Measurements from ENCODE around the gene HMX1. TPM values are rescaled to one million over a fixed set of nuclear protein-coding genes. Genes with fewer than 3 reads are reported as not detected.

HMX1 gene
- total and polyA plus RNA-seq, 2 donors from 2014 or later: not detected

GRCh38 chr4:8919651-8920288 is 48.1 kb upstream of the HMX1 start:
- intact Hi-C loops (cut with DNase I): no loop called here
- peak in 2 of 5 donors; percentile 13 to 64 for DNase-seq

GRCh38 chr4:8917868-8918783 is 46.5 kb upstream of the HMX1 start:
- Histone ChIP-seq H3K4me3 (ENCODE audit: low read length in 3 of 3) (no peak overlapping the region), H3K4me1 (ENCODE audit: control insufficient read depth in 2 of 3, insufficient read depth in 2 of 3, low read depth in 1 of 3, low read length in 3 of 3) (no peaks in the 10 kb centered on the region), H3K27ac (ENCODE audit: low read depth in 2 of 2, low read length in 2 of 2) (no peak overlapping the region), H3K27me3 (ENCODE audit: control insufficient read depth, insufficient read depth, low read length) (peaks cover 3% of the 10 kb centered on the region), H3K36me3 (ENCODE audit: control insufficient read depth in 2 of 3, insufficient read depth in 3 of 3, low read length in 3 of 3) (no peaks in the 10 kb centered on the region), H3K9me3 (ENCODE audit: control insufficient read depth in 2 of 3, insufficient read depth in 1 of 3, low read length in 3 of 3) (peaks cover 0 to 6% (median 0%) of the 10 kb centered on the region in 3 donors), H3K9ac (ENCODE audit: low read length in 3 of 3) (no peak overlapping the region)
- peak; percentile 74 to 86 (median 84) for DNase-seq
- FAIRE-seq: no peak
- intact Hi-C loops (cut with DNase I): no loop called here
- TF ChIP-seq CTCF (IDR thresholded peaks at IDR 0.05; ENCODE audit: borderline replicate concordance, extremely low read depth, insufficient read depth): peak; percentile 77

More at GRCh38 chr4:8919651-8920288, 48.1 kb upstream of the HMX1 start:
- H3K9ac ChIP-seq (ENCODE audit: low read length in 3 of 3): no peak overlapping the region
- no peaks in the 10 kb centered on the region for H3K4me1 ChIP-seq (ENCODE audit: control insufficient read depth in 2 of 3, insufficient read depth in 2 of 3, low read depth in 1 of 3, low read length in 3 of 3)
- no peak overlapping the region for H3K27ac ChIP-seq (ENCODE audit: low read depth in 2 of 2, low read length in 2 of 2)
- no peak for TF ChIP-seq CTCF (IDR thresholded peaks at IDR 0.05; ENCODE audit: borderline replicate concordance, extremely low read depth, insufficient read depth)
- FAIRE-seq: no peak
- H3K9me3 ChIP-seq (ENCODE audit: control insufficient read depth in 2 of 3, insufficient read depth in 1 of 3, low read length in 3 of 3): peaks cover 0 to 6% (median 0%) of the 10 kb centered on the region in 3 donors
- H3K27me3 ChIP-seq (ENCODE audit: control insufficient read depth, insufficient read depth, low read length): peaks cover 3% of the 10 kb centered on the region
- no peak overlapping the region for H3K4me3 ChIP-seq (ENCODE audit: low read length in 3 of 3)
- H3K36me3 ChIP-seq (ENCODE audit: control insufficient read depth in 2 of 3, insufficient read depth in 3 of 3, low read length in 3 of 3): no peaks in the 10 kb centered on the region

- TF ChIP-seq CTCF (IDR thresholded peaks at IDR 0.05; ENCODE audit: borderline replicate concordance, extremely low read depth, insufficient read depth): no peak
- no peak for FAIRE-seq
Observed at GRCh38 chr4:8917321-8917811, 45.7 kb upstream of the HMX1 start.

More at GRCh38 chr4:8917321-8917811, 45.7 kb upstream of the HMX1 start:
- Histone ChIP-seq H3K9ac (ENCODE audit: low read length in 3 of 3) (no peak overlapping the region), H3K4me3 (ENCODE audit: low read length in 3 of 3) (no peak overlapping the region), H3K27me3 (ENCODE audit: control insufficient read depth, insufficient read depth, low read length) (peaks cover 3% of the 10 kb centered on the region), H3K36me3 (ENCODE audit: control insufficient read depth in 2 of 3, insufficient read depth in 3 of 3, low read length in 3 of 3) (no peaks in the 10 kb centered on the region), H3K27ac (ENCODE audit: low read depth in 2 of 2, low read length in 2 of 2) (no peak overlapping the region), H3K4me1 (ENCODE audit: control insufficient read depth in 2 of 3, insufficient read depth in 2 of 3, low read depth in 1 of 3, low read length in 3 of 3) (no peaks in the 10 kb centered on the region), H3K9me3 (ENCODE audit: control insufficient read depth in 2 of 3, insufficient read depth in 1 of 3, low read length in 3 of 3) (no peaks in the 10 kb centered on the region)
- DNase-seq: peak in 2 of 5 donors; percentile 5 to 34
- intact Hi-C loops (cut with DNase I): no loop called here

Data from kidney (tissue), 14 donors.